ENCODE results near the gene NAXD. TPM values are rescaled to one million over a fixed set of nuclear protein-coding genes. Genes with fewer than 3 reads are reported as not detected.

NAXD gene
- total and polyA plus RNA-seq, 2 of the 4 experiments (the other 2 are of a cell fraction) = 10.2 to 27.2 TPM

DNA sequence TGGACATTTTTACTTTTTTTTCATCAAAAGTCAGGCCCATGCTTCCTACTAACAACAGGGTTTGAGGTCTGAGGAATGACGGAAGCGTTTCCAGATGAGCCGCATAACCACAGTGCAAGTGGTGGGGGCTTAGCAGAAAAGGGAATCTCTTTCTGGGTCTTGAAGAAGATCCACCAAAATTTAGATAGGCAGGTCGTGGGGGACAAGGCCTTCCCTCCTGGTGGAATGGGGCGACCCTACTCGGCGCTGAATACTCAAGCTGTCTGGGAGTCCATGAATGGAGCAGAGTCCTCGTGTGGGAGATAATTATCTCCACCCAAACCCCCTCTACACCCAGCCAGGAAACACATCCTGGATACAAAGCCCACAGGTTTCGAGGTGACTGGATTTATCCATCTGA lies 53.7 kb downstream of the NAXD start:
- no peak overlapping the region for H2BK120ac ChIP-seq (ENCODE audit: low read depth, low read length)
- no peak overlapping the region for H2BK5ac ChIP-seq (ENCODE audit: low read depth, low read length, poor library complexity, severe bottlenecking)
- intact Hi-C loops (cut with micrococcal nuclease) (no loop called here), dilution Hi-C loops (cut with HindIII; ENCODE audit: low sequenced_read_pairs, unreplicated experiment) (no loop called here), in situ Hi-C loops (cut with MboI; ENCODE audit: low sequenced_read_pairs) (no loop called here)
- no peak overlapping the region for H3K14ac ChIP-seq (replicated peaks; ENCODE audit: low read depth, low read length)
- TF ChIP-seq SMC3 (IDR thresholded peaks at IDR 0.05; ENCODE audit: low read depth, low read length) = no peak
- TF ChIP-seq USF2 (IDR thresholded peaks at IDR 0.05; ENCODE audit: low read depth, low read length) = no peak
- TF ChIP-seq BHLHE40 (IDR thresholded peaks at IDR 0.05; ENCODE audit: low read depth, low read length) = no peak
- TF ChIP-seq CEBPB (IDR thresholded peaks at IDR 0.05; ENCODE audit: low read depth, low read length) = no peak
- TF ChIP-seq FOS (IDR thresholded peaks at IDR 0.05; ENCODE audit: low read depth, low read length) = no peak
- no peak for TF ChIP-seq ELK1 (IDR thresholded peaks at IDR 0.05; ENCODE audit: borderline replicate concordance, low read depth, low read length)
- TF ChIP-seq, protein P1, sequence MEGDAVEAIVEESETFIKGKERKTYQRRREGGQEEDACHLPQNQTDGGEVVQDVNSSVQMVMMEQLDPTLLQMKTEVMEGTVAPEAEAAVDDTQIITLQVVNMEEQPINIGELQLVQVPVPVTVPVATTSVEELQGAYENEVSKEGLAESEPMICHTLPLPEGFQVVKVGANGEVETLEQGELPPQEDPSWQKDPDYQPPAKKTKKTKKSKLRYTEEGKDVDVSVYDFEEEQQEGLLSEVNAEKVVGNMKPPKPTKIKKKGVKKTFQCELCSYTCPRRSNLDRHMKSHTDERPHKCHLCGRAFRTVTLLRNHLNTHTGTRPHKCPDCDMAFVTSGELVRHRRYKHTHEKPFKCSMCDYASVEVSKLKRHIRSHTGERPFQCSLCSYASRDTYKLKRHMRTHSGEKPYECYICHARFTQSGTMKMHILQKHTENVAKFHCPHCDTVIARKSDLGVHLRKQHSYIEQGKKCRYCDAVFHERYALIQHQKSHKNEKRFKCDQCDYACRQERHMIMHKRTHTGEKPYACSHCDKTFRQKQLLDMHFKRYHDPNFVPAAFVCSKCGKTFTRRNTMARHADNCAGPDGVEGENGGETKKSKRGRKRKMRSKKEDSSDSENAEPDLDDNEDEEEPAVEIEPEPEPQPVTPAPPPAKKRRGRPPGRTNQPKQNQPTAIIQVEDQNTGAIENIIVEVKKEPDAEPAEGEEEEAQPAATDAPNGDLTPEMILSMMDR (conservative IDR thresholded peaks at IDR 0.05; ENCODE audit: low read depth, low read length) = no peak
- no peak for TF ChIP-seq RAD21 (IDR thresholded peaks at IDR 0.05; ENCODE audit: low read length)
- H2AK9ac ChIP-seq (replicated peaks; ENCODE audit: low read depth, low read length, poor library complexity) = no peak overlapping the region
- no peak overlapping the region for H2BK15ac ChIP-seq (ENCODE audit: low read depth, low read length)
- H4K5ac ChIP-seq (ENCODE audit: low read depth, low read length) = no peak overlapping the region
- no peak overlapping the region for H2AK5ac ChIP-seq (ENCODE audit: low read depth, low read length)
- peaks cover 0 to 3% of the 10 kb centered on the region in 2 experiments; a peak in 2 of 4 replicates for H3K79me1 ChIP-seq (ENCODE audit: low read depth in 1 of 2, low read length in 2 of 2)
- no peaks in the 10 kb centered on the region for H4K20me1 ChIP-seq (ENCODE audit: insufficient read depth, low read length)
- ChIA-PET CTCF (no interaction called here), POLR2A (ENCODE audit: unreplicated experiment) (no interaction called here)
- no peak overlapping the region for H3K27ac ChIP-seq (ENCODE audit: insufficient read depth, low read length)
- no peak overlapping the region for H4K8ac ChIP-seq (ENCODE audit: low read depth in 2 of 2, low read length in 2 of 2)
- peaks cover 35% of the 10 kb centered on the region for H3K36me3 ChIP-seq (ENCODE audit: control insufficient read depth, insufficient read depth, low read length)
- no TSS peak for BruUV-seq (replicated peaks)
- H3K4me2 ChIP-seq (ENCODE audit: low read depth, low read length) = no peak overlapping the region
- H3K4me3 ChIP-seq (ENCODE audit: insufficient read depth, low read depth, low read length) = no peak overlapping the region
- no peak overlapping the region for H2BK20ac ChIP-seq (ENCODE audit: low read depth, low read length)
- H4K91ac ChIP-seq (ENCODE audit: insufficient read depth, low read depth, low read length) = no peak overlapping the region
- DNase-seq (no peak), ATAC-seq (ENCODE audit: low read depth) (no peak)
- H3K9ac ChIP-seq (ENCODE audit: low read depth, low read length) = no peak overlapping the region
- no peak overlapping the region for H3K4ac ChIP-seq (ENCODE audit: low read depth, low read length)
- no peaks in the 10 kb centered on the region for H3K9me3 ChIP-seq (ENCODE audit: control insufficient read depth, insufficient read depth, low read length)
- no peak overlapping the region for H3K56ac ChIP-seq (ENCODE audit: extremely low read depth, insufficient read depth, low read length)
- H3K23ac ChIP-seq (ENCODE audit: low read depth, low read length) = no peak overlapping the region
- H3K27me3 ChIP-seq (ENCODE audit: control insufficient read depth, insufficient read depth, low read length) = no peaks in the 10 kb centered on the region
- no peak overlapping the region for H3K18ac ChIP-seq (ENCODE audit: low read depth, low read length)
- no peak overlapping the region for H2AFZ ChIP-seq (replicated peaks; ENCODE audit: low read length, poor library complexity)
- no peaks in the 10 kb centered on the region for H3K9me1 ChIP-seq (ENCODE audit: insufficient read depth, low read length)
- no peaks in the 10 kb centered on the region for H3K4me1 ChIP-seq (ENCODE audit: control insufficient read depth, insufficient read depth, low read length)
- WGBS, 2 experiments (ENCODE audit: extremely low coverage in 2 of 2, insufficient read length in 1 of 2) = no CpG with 5 or more reads among the region's 9 CpGs
